Activated naive CD4-positive, alpha-beta T cell treated with anti-CD3 and anti-CD28 coated beads, Interleukin-2, amount 10 ng/mL, durations not matched to agents 7 days and 5 days (primary cell): ENCODE results near the gene TRAF3IP1.
"Not testable (repeated sequence)": the region's sequence is repeated elsewhere in the genome, so short reads cannot be mapped to it uniquely, and the experiment has no call there.

Experiments used
- CTCF ChIA-PET: fragments of 350-600 bp; sonication (Branson Sonifier 250); formaldehyde crosslinking; loops from one replicate; lab custom pipeline; 2021; ENCODE audit warnings: antibody characterized with exemption; lab: Charles Lee
- DNase-seq: peaks from one replicate; pipeline ENCODE4 v3.0.0-alpha.2; 2020
- H3K27ac Mint-ChIP-seq: one replicate; pipeline ENCODE4 v1.8.0; 2021; ENCODE audit warnings: mild to moderate bottlenecking, moderate library complexity, mixed read lengths
- H3K27me3 Mint-ChIP-seq: one replicate; pipeline ENCODE4 v1.8.0; 2021; ENCODE audit warnings: mild to moderate bottlenecking, mixed read lengths
- H3K36me3 Mint-ChIP-seq: one replicate; pipeline ENCODE4 v1.8.0; 2021; ENCODE audit warnings: mixed read lengths
- H3K4me1 Mint-ChIP-seq: one replicate; pipeline ENCODE4 v1.8.0; 2021; ENCODE audit warnings: mixed read lengths
- H3K4me3 Mint-ChIP-seq: one replicate; pipeline ENCODE4 v1.8.0; 2021; ENCODE audit warnings: mild to moderate bottlenecking, moderate library complexity, mixed read lengths
- H3K9me3 Mint-ChIP-seq: one replicate; pipeline ENCODE4 v1.8.0; 2021; ENCODE audit warnings: mixed read lengths

The TRAF3IP1 gene

GRCh38 chr2:238334885-238335284 lies 14.6 kb downstream of the TRAF3IP1 start:
- no peaks in the 10 kb centered on the region for H3K36me3 Mint-ChIP-seq
- H3K9me3 Mint-ChIP-seq = no peaks in the 10 kb centered on the region
- H3K4me3 Mint-ChIP-seq = no peak overlapping the region
- CTCF ChIA-PET = no interaction called here
- H3K27me3 Mint-ChIP-seq = no peaks in the 10 kb centered on the region
- no peak for DNase-seq
- peaks cover 8% of the 10 kb centered on the region for H3K4me1 Mint-ChIP-seq
- no peak overlapping the region for H3K27ac Mint-ChIP-seq

GRCh38 chr2:238335591-238335990 lies 15.3 kb downstream of the TRAF3IP1 start:
- H3K27me3 Mint-ChIP-seq, H3K9me3 Mint-ChIP-seq, H3K4me1 Mint-ChIP-seq, H3K4me3 Mint-ChIP-seq, DNase-seq, H3K27ac Mint-ChIP-seq, H3K36me3 Mint-ChIP-seq: not testable (repeated sequence)
- CTCF ChIA-PET = interaction anchor here (1.1 kb wide), 1 partner anchor 34 kb away, joined by 3 read pairs; no protein-coding TSS in a partner anchor

GRCh38 chr2:238336151-238336550 lies 15.8 kb downstream of the TRAF3IP1 start:
- H3K4me3 Mint-ChIP-seq = no peak overlapping the region
- no peaks in the 10 kb centered on the region for H3K9me3 Mint-ChIP-seq
- H3K4me1 Mint-ChIP-seq = peaks cover 8% of the 10 kb centered on the region
- H3K27me3 Mint-ChIP-seq = no peaks in the 10 kb centered on the region
- H3K36me3 Mint-ChIP-seq = no peaks in the 10 kb centered on the region
- H3K27ac Mint-ChIP-seq = no peak overlapping the region
- DNase-seq = no peak
- CTCF ChIA-PET = interaction anchor here (1.1 to 1.3 kb wide), 2 partner anchors 33 to 73 kb away, joined by 3 read pairs; no protein-coding TSS in a partner anchor

GRCh38 chr2:238336793-238337444 lies 16.6 kb downstream of the TRAF3IP1 start:
- H3K4me3 Mint-ChIP-seq = no peak overlapping the region
- no peak overlapping the region for H3K27ac Mint-ChIP-seq
- no peaks in the 10 kb centered on the region for H3K27me3 Mint-ChIP-seq
- H3K9me3 Mint-ChIP-seq = no peaks in the 10 kb centered on the region
- CTCF ChIA-PET = interaction anchor here (1.3 kb wide), 1 partner anchor 73 kb away, joined by 3 read pairs; no protein-coding TSS in a partner anchor
- no peaks in the 10 kb centered on the region for H3K36me3 Mint-ChIP-seq
- H3K4me1 Mint-ChIP-seq = peaks cover 8% of the 10 kb centered on the region
- no peak for DNase-seq

- no peaks in the 10 kb centered on the region for H3K36me3 Mint-ChIP-seq
- no peak for DNase-seq
- peaks cover 8% of the 10 kb centered on the region for H3K4me1 Mint-ChIP-seq
- H3K9me3 Mint-ChIP-seq = no peaks in the 10 kb centered on the region
- no peak overlapping the region for H3K27ac Mint-ChIP-seq
- CTCF ChIA-PET = interaction anchor here (0.7 kb wide), 1 partner anchor 401 kb away, joined by 3 read pairs; no protein-coding TSS in a partner anchor
- no peaks in the 10 kb centered on the region for H3K27me3 Mint-ChIP-seq
- no peak overlapping the region for H3K4me3 Mint-ChIP-seq
Measured at GRCh38 chr2:238337846-238338245, 17.5 kb downstream of the TRAF3IP1 start.

- Mint-ChIP-seq H3K4me3 (no peak overlapping the region), H3K4me1 (peaks cover 8% of the 10 kb centered on the region), H3K27ac (no peak overlapping the region), H3K9me3 (no peaks in the 10 kb centered on the region), H3K36me3 (no peaks in the 10 kb centered on the region), H3K27me3 (no peaks in the 10 kb centered on the region)
- CTCF ChIA-PET = no interaction called here
- DNase-seq = no peak
Measured at GRCh38 chr2:238338710-238339394, 18.5 kb downstream of the TRAF3IP1 start.

- H3K4me3 Mint-ChIP-seq = no peak overlapping the region
- no peaks in the 10 kb centered on the region for H3K36me3 Mint-ChIP-seq
- no peaks in the 10 kb centered on the region for H3K27me3 Mint-ChIP-seq
- no peaks in the 10 kb centered on the region for H3K9me3 Mint-ChIP-seq
- CTCF ChIA-PET = no interaction called here
- peaks cover 8% of the 10 kb centered on the region for H3K4me1 Mint-ChIP-seq
- no peak for DNase-seq
- no peak overlapping the region for H3K27ac Mint-ChIP-seq
Measured at GRCh38 chr2:238339395-238339780, 19.1 kb downstream of the TRAF3IP1 start.

- Mint-ChIP-seq H3K27ac (no peak overlapping the region), H3K27me3 (no peaks in the 10 kb centered on the region)
Measured at GRCh38 chr2:238339814-238340213, 19.5 kb downstream of the TRAF3IP1 start.

GRCh38 chr2:238341536-238341935 lies 21.2 kb downstream of the TRAF3IP1 start:
- no peak overlapping the region for H3K27ac Mint-ChIP-seq
- H3K9me3 Mint-ChIP-seq = no peaks in the 10 kb centered on the region
- DNase-seq = no peak
- CTCF ChIA-PET = interaction anchor here (0.7 to 1.5 kb wide), 3 partner anchors 11 to 85 kb away, joined by 3 to 4 read pairs (median 3); no protein-coding TSS in a partner anchor
- H3K4me3 Mint-ChIP-seq = no peak overlapping the region
- peaks cover 8% of the 10 kb centered on the region for H3K4me1 Mint-ChIP-seq
- no peaks in the 10 kb centered on the region for H3K36me3 Mint-ChIP-seq
- H3K27me3 Mint-ChIP-seq = no peaks in the 10 kb centered on the region

More at GRCh38 chr2:238339814-238340213, 19.5 kb downstream of the TRAF3IP1 start:
- Mint-ChIP-seq H3K9me3 (no peaks in the 10 kb centered on the region), H3K36me3 (no peaks in the 10 kb centered on the region), H3K4me3 (no peak overlapping the region), H3K4me1 (peaks cover 8% of the 10 kb centered on the region)
- DNase-seq = no peak
- CTCF ChIA-PET = interaction anchor here (1.5 kb wide), 1 partner anchor 9 kb away, joined by 4 read pairs; no protein-coding TSS in a partner anchor

- Mint-ChIP-seq H3K27me3 (no peaks in the 10 kb centered on the region), H3K4me1 (peaks cover 7% of the 10 kb centered on the region), H3K36me3 (no peaks in the 10 kb centered on the region), H3K27ac (no peak overlapping the region), H3K9me3 (no peaks in the 10 kb centered on the region), H3K4me3 (no peak overlapping the region)
- no peak for DNase-seq
- CTCF ChIA-PET = interaction anchor here (0.6 kb wide), 1 partner anchor 9 kb away, joined by 3 read pairs; no protein-coding TSS in a partner anchor
Measured at GRCh38 chr2:238344035-238344434, 23.7 kb downstream of the TRAF3IP1 start.

- Mint-ChIP-seq H3K27ac (no peak overlapping the region), H3K9me3 (no peaks in the 10 kb centered on the region), H3K27me3 (no peaks in the 10 kb centered on the region), H3K36me3 (no peaks in the 10 kb centered on the region), H3K4me1 (peaks cover 3% of the 10 kb centered on the region), H3K4me3 (no peak overlapping the region)
- CTCF ChIA-PET = no interaction called here
- DNase-seq = no peak
Measured at GRCh38 chr2:238344517-238344916, 24.2 kb downstream of the TRAF3IP1 start.

- Mint-ChIP-seq H3K27ac (no peak overlapping the region), H3K36me3 (no peaks in the 10 kb centered on the region), H3K27me3 (no peaks in the 10 kb centered on the region), H3K4me3 (no peak overlapping the region), H3K4me1 (no peaks in the 10 kb centered on the region), H3K9me3 (no peaks in the 10 kb centered on the region)
- DNase-seq = no peak
- CTCF ChIA-PET = no interaction called here
Measured at GRCh38 chr2:238345297-238345968, 25.1 kb downstream of the TRAF3IP1 start.

- H3K9me3 Mint-ChIP-seq = no peaks in the 10 kb centered on the region
- CTCF ChIA-PET = no interaction called here
- H3K27me3 Mint-ChIP-seq = no peaks in the 10 kb centered on the region
- H3K4me1 Mint-ChIP-seq = no peaks in the 10 kb centered on the region
- DNase-seq = no peak
- no peak overlapping the region for H3K4me3 Mint-ChIP-seq
- no peak overlapping the region for H3K27ac Mint-ChIP-seq
- no peaks in the 10 kb centered on the region for H3K36me3 Mint-ChIP-seq
Measured at GRCh38 chr2:238346544-238346943, 26.2 kb downstream of the TRAF3IP1 start.

- CTCF ChIA-PET = no interaction called here
Measured at GRCh38 chr2:238350150-238350897, 30.0 kb downstream of the TRAF3IP1 start.

More at GRCh38 chr2:238350150-238350897, 30.0 kb downstream of the TRAF3IP1 start:
- no peak overlapping the region for H3K27ac Mint-ChIP-seq
- no peak for DNase-seq
- no peaks in the 10 kb centered on the region for H3K4me1 Mint-ChIP-seq
- H3K9me3 Mint-ChIP-seq = no peaks in the 10 kb centered on the region
- no peak overlapping the region for H3K4me3 Mint-ChIP-seq
- H3K36me3 Mint-ChIP-seq = no peaks in the 10 kb centered on the region
- no peaks in the 10 kb centered on the region for H3K27me3 Mint-ChIP-seq
